Choroid plexus epithelial cell (primary cell): ENCODE data around the gene NEURL1B.

Experiments used
- DNase-seq: peaks from one replicate; pipeline ENCODE4 v3.0.0-alpha.2; 2010; ENCODE audit warnings: low read depth
- H3K4me3 ChIP-seq: 2 replicates; pipeline ENCODE4 v1.5.1; 2011; ENCODE audit warnings: low read depth, mild to moderate bottlenecking, control low read depth, low read length, moderate library complexity
- CTCF ChIP-seq: conservative IDR thresholded peaks from 2 replicates; pipeline ENCODE4 v1.5.1; 2011; ENCODE audit warnings: low read depth, mild to moderate bottlenecking, control low read depth, inconsistent platforms, low read length, moderate library complexity

NEURL1B gene

GRCh38 chr5:172608773-172609172, 32.3 kb upstream of the NEURL1B start:
- DNase-seq: no peak
- TF ChIP-seq CTCF: no peak
- H3K4me3 ChIP-seq: no peak overlapping the region

- TF ChIP-seq CTCF: no peak
- no peak for DNase-seq
- H3K4me3 ChIP-seq: no peak overlapping the region
Measured at GRCh38 chr5:172610643-172611042, 30.4 kb upstream of the NEURL1B start.

GRCh38 chr5:172611913-172612312, 29.1 kb upstream of the NEURL1B start:
- no peak for TF ChIP-seq CTCF
- DNase-seq: no peak
- H3K4me3 ChIP-seq: no peak overlapping the region

GRCh38 chr5:172612771-172613170, 28.3 kb upstream of the NEURL1B start:
- no peak for TF ChIP-seq CTCF
- DNase-seq: no peak
- no peak overlapping the region for H3K4me3 ChIP-seq

GRCh38 chr5:172616136-172616535, 24.9 kb upstream of the NEURL1B start:
- no peak for DNase-seq

GRCh38 chr5:172616730-172617129, 24.3 kb upstream of the NEURL1B start:
- TF ChIP-seq CTCF: no peak
- peak; percentile 78 for DNase-seq
- no peak overlapping the region for H3K4me3 ChIP-seq

More at GRCh38 chr5:172616136-172616535, 24.9 kb upstream of the NEURL1B start:
- H3K4me3 ChIP-seq: no peak overlapping the region
- no peak for TF ChIP-seq CTCF

- TF ChIP-seq CTCF: no peak
- no peak overlapping the region for H3K4me3 ChIP-seq
- DNase-seq: no peak
Measured at GRCh38 chr5:172617817-172618216, 23.2 kb upstream of the NEURL1B start.
